K562 (cell line): ENCODE measurements around the gene SLC45A3. TPM values are rescaled to one million over a fixed set of nuclear protein-coding genes. Genes with fewer than 3 reads are reported as not detected.

ENCODE experiments used
- ATAC-seq: fragments of 200-7000 bp; cut with Tn5 transposase; 3 replicates; pipeline ENCODE4 v1.9.1; 2020; ENCODE audit warnings: moderate library complexity
- BruUV-seq: library from RNA; stranded (reverse); fragments of 400-500 nt; replicated peaks from 2 replicates; lab custom pipeline; 2021; lab: Mats Ljungman, UMichigan
- CTCF ChIA-PET: fragments of 300-600 bp; formaldehyde crosslinking; extraction: SDS; loops from one replicate; lab custom pipeline; 2021; ENCODE audit warnings: low intra/inter-chr PET ratio; lab: Yijun Ruan, JAX
- POLR2A ChIA-PET: fragments of 300-600, 350-650 bp; sonication (Branson Sonifier 250); formaldehyde crosslinking; extraction: SDS; loops from one replicate; lab custom pipeline; 2021; ENCODE audit warnings: antibody characterized with exemption, inconsistent platforms; lab: Yijun Ruan, JAX
- DNase-seq, 4 experiments: peaks; one replicate each; pipeline versions ENCODE4 v3.0.0 to v3.0.0-alpha.2; 2011 to 2018; ENCODE audit warnings: low spot score in 3 of 4, mixed read lengths in 3 of 4; ENCODE audit errors: extremely low read depth in 1 of 4
- FAIRE-seq: peaks from 2 replicates; lab custom pipeline; 2011; peaks lifted over from hg19 to GRCh38; lab: Jason Lieb, UNC
- H2AFZ ChIP-seq: 2 replicates; pipeline ENCODE4 v1.6.0; 2011; ENCODE audit warnings: low read depth, low read length, control low read depth, inconsistent platforms
- H3K27ac ChIP-seq: fragments of 200-600 bp; 3 replicates; pipeline ENCODE4 v1.8.0; 2011; ENCODE audit warnings: low read depth, mild to moderate bottlenecking, control low read depth, inconsistent platforms, low read length, moderate library complexity, mixed read lengths; ENCODE audit errors: extremely low read depth
- H3K27me3 ChIP-seq, 2 experiments: fragments of 300-600 bp in 1 of 2; 2 replicates in 1 of 2; 3 replicates in 1 of 2; pipeline versions ENCODE4 v1.6.0 to v1.8.0; 2011; ENCODE audit warnings: inconsistent platforms in 2 of 2, low read length in 2 of 2, mild to moderate bottlenecking in 1 of 2, mixed read lengths in 1 of 2, moderate library complexity in 1 of 2; ENCODE audit not compliant: control insufficient read depth in 2 of 2, insufficient read depth in 2 of 2
- H3K36me3 ChIP-seq: fragments of 300-600 bp; 3 replicates; pipeline ENCODE4 v1.8.0; 2011; ENCODE audit warnings: mild to moderate bottlenecking, low read length, inconsistent platforms; ENCODE audit not compliant: control insufficient read depth, insufficient read depth
- H3K4me1 ChIP-seq, 2 experiments: fragments of 200-600 bp in 1 of 2; replicated peaks in 1 of 2; 2 replicates in 1 of 2; 3 replicates in 1 of 2; pipeline versions ENCODE4 v1.5.1 to v1.8.0; 2011; ENCODE audit warnings: inconsistent platforms in 2 of 2, low read length in 2 of 2, mild to moderate bottlenecking in 1 of 2, mixed read lengths in 1 of 2, moderate library complexity in 1 of 2; ENCODE audit not compliant: control insufficient read depth in 2 of 2, insufficient read depth in 2 of 2
- H3K4me2 ChIP-seq: 2 replicates; pipeline ENCODE4 v1.6.1; 2011; ENCODE audit warnings: low read length, control low read depth, inconsistent platforms, mixed read lengths; ENCODE audit not compliant: insufficient read depth
- H3K4me3 ChIP-seq: fragments of 200-600 bp; sonication (generic), shearing (Covaris generic); 2 replicates; pipeline ENCODE4 v1.5.1; 2016; ENCODE audit warnings: control low read depth, inconsistent platforms
- H3K79me2 ChIP-seq: fragments of 200-600 bp; 3 replicates; pipeline ENCODE4 v1.8.0; 2011; ENCODE audit warnings: low read length, inconsistent platforms; ENCODE audit not compliant: control insufficient read depth, insufficient read depth
- H3K9ac ChIP-seq, 2 experiments: 2 replicates each; pipeline versions ENCODE4 v1.6.0 to v1.6.1; 2011; ENCODE audit warnings: low read depth in 2 of 2, low read length in 2 of 2, control low read depth in 1 of 2, inconsistent platforms in 1 of 2, mild to moderate bottlenecking in 1 of 2, mixed read lengths in 1 of 2; ENCODE audit not compliant: insufficient read depth in 1 of 2
- H3K9me1 ChIP-seq: one replicate; pipeline ENCODE4 v1.6.0; 2011; ENCODE audit warnings: inconsistent platforms, mild to moderate bottlenecking, low read length, moderate library complexity; ENCODE audit not compliant: control insufficient read depth, insufficient read depth
- H3K9me3 ChIP-seq: replicated peaks from 2 replicates; pipeline ENCODE4 v1.5.1; 2011; ENCODE audit warnings: low read depth, low read length, inconsistent platforms; ENCODE audit not compliant: control insufficient read depth, insufficient read depth
- H4K20me1 ChIP-seq: replicated peaks from 2 replicates; pipeline ENCODE4 v1.6.1; 2011; ENCODE audit warnings: low read length, inconsistent platforms, mixed read lengths; ENCODE audit not compliant: control insufficient read depth, insufficient read depth
- BRCA1 ChIP-seq, 2 experiments: fragments of 450-650 bp in 1 of 2; sonication (generic) in 1 of 2; formaldehyde crosslinking in 1 of 2; IDR thresholded peaks; 2 replicates each; pipeline versions ENCODE4 v1.5.0 to v1.6.1; 2017 to 2020; ENCODE audit warnings: mild to moderate bottlenecking in 1 of 2, missing genetic modification reagents in 1 of 2
- CTCFL ChIP-seq: IDR thresholded peaks from 2 replicates; pipeline ENCODE4 v1.6.1; 2011; ENCODE audit warnings: borderline replicate concordance, low read depth, mild to moderate bottlenecking, moderate library complexity, low read length; ENCODE audit not compliant: insufficient read depth, poor library complexity, severe bottlenecking
- KAT7 ChIP-seq: sonication (generic); formaldehyde crosslinking; IDR thresholded peaks from 2 replicates; pipeline ENCODE4 v1.8.0; 2022; ENCODE audit warnings: missing genetic modification reagents, mild to moderate bottlenecking, borderline replicate concordance
- ZFP1 ChIP-seq: fragments of 450-650 bp; formaldehyde crosslinking; IDR thresholded peaks from 2 replicates; pipeline ENCODE4 v1.4.0; 2020; ENCODE audit warnings: mild to moderate bottlenecking, mixed read lengths
- WGBS: fragments of 100-300 bp; shearing (Covaris generic); methylation state at CpG from one replicate; pipeline ENCODE4 v1.1.6; 2016; ENCODE audit warnings: low coverage, mixed read lengths; ENCODE audit not compliant: insufficient coverage; ENCODE audit errors: missing lambda C conversion rate; 5-methylcytosine and 5-hydroxymethylcytosine counted together
- in situ Hi-C: fragments of 300-500 bp; cut with MboI; formaldehyde crosslinking; loops from 4 replicates; pipeline ENCODE4 v1.15.0; 2018; ENCODE audit warnings: inconsistent platforms, mixed read lengths
- intact Hi-C: fragments of 100-400 bp; cut with micrococcal nuclease; formaldehyde crosslinking; loops from 2 replicates; pipeline ENCODE4 v1.14.2; 2022
- polyA plus RNA-seq, 8 experiments: library from polyadenylated mRNA; depleted of rRNA in 4 of 8; stranded (reverse) in 5 of 8; unstranded in 3 of 8; fragments of >200 nt; fragmentation: Nextera tagmentation in 2 of 8; fragmentation: Illumina TruSeq in 1 of 8; extraction: Ambion mirVana in 2 of 8; extraction: Trizol in 1 of 8; gene quantifications; 2 replicates each; pipeline versions ENCODE4 v1.2.1 to v1.2.3, GENCODE V29; 2011 to 2014; ENCODE audit warnings: inconsistent platforms in 1 of 8, missing spikeins in 1 of 8
- total RNA-seq, 7 experiments: library from RNA; depleted of rRNA in 6 of 7; stranded (reverse); fragments of >200 nt in 6 of 7; fragmentation: Illumina TruSeq in 2 of 7; extraction: Trizol in 2 of 7; gene quantifications; 2 replicates each; pipeline versions ENCODE4 v1.2.1 to v1.2.3, GENCODE V29; 2011 to 2021; ENCODE audit warnings: low replicate concordance in 1 of 7

Gene SLC45A3
- total and polyA plus RNA-seq, 9 of the 15 experiments (the other 6 are each of a cell fraction or from before 2014, with no cell fraction given): 0.06 to 3.3 (median 1.3) TPM

GRCh38 chr1:205676002-205676401, 4.3 kb downstream of the SLC45A3 start:
- no peak overlapping the region for H3K4me2 ChIP-seq
- no peaks in the 10 kb centered on the region for H3K27me3 ChIP-seq
- H3K79me2 ChIP-seq: no peaks in the 10 kb centered on the region
- no peaks in the 10 kb centered on the region; the same call in none of the 2 replicates for H4K20me1 ChIP-seq
- in situ Hi-C loops: no loop called here
- no peaks in the 10 kb centered on the region for H3K36me3 ChIP-seq
- no TSS peak for BruUV-seq
- no peaks in the 10 kb centered on the region for H3K9me1 ChIP-seq
- DNase-seq (no peak), ATAC-seq (no peak), FAIRE-seq (no peak)
- WGBS: 82% methylated on average over 5 of the region's 5 CpGs
- H3K4me3 ChIP-seq: no peak overlapping the region
- no peaks in the 10 kb centered on the region for H3K9me3 ChIP-seq
- POLR2A ChIA-PET: no interaction called here
- H3K9ac ChIP-seq: no peak overlapping the region
- CTCF ChIA-PET: no interaction called here
- peaks cover 32 to 37% of the 10 kb centered on the region in 2 experiments for H3K4me1 ChIP-seq
- H2AFZ ChIP-seq: no peak overlapping the region
- H3K27ac ChIP-seq: no peak overlapping the region
- intact Hi-C loops: loop anchor here (10.0 kb wide), 1 partner anchor 429 kb away; no protein-coding TSS in a partner anchor
- TF ChIP-seq KAT7 (CRISPR knock-in tag) (no peak), ZFP1 (CRISPR knock-in tag) (no peak), CTCFL (no peak), BRCA1 (IDR thresholded peaks at IDR 0.05) (no peak), BRCA1 (CRISPR knock-in tag; IDR thresholded peaks at IDR 0.05) (0 out of 2 replicates have a peak, but pooled peaks have one; percentile 45)
